Measurements from ENCODE around the gene RAB11A.

Gene RAB11A

GRCh38 chr15:65869126-65869953 is at the start of gene RAB11A:
RAB11A (plus strand) TSS chr15:65869491; CDS start chr15:65869586, 95 bp downstream.
- DNase-seq: peak; percentile 57

- no peak for DNase-seq
These were observed 49.7 kb upstream of the RAB11A start for GRCh38 chr15:65819563-65819960.

- DNase-seq: no peak
These were observed 48.2 kb upstream of the RAB11A start for GRCh38 chr15:65821070-65821469.

GRCh38 chr15:65822316-65822715 is 47.0 kb upstream of the RAB11A start:
- DNase-seq: no peak

- DNase-seq: no peak
These were observed 45.1 kb upstream of the RAB11A start for GRCh38 chr15:65824031-65824743.

GRCh38 chr15:65824941-65825544 is 44.2 kb upstream of the RAB11A start:
- DNase-seq: no peak

- no peak for DNase-seq
These were observed 42.2 kb upstream of the RAB11A start for GRCh38 chr15:65827065-65827464.

- no peak for DNase-seq
These were observed 40.7 kb upstream of the RAB11A start for GRCh38 chr15:65828585-65828984.

GRCh38 chr15:65829130-65829764 is 40.0 kb upstream of the RAB11A start:
- DNase-seq: no peak

GRCh38 chr15:65832549-65833364 is 36.5 kb upstream of the RAB11A start:
- peak; percentile 92 for DNase-seq

GRCh38 chr15:65833501-65834205 is 35.6 kb upstream of the RAB11A start:
- DNase-seq: peak; percentile 17

GRCh38 chr15:65834603-65835282 is 34.5 kb upstream of the RAB11A start:
- DNase-seq: no peak

- DNase-seq: no peak
These were observed 33.8 kb upstream of the RAB11A start for GRCh38 chr15:65835447-65835846.

GRCh38 chr15:65836665-65837064 is 32.6 kb upstream of the RAB11A start:
- no peak for DNase-seq

GRCh38 chr15:65837301-65838294 is 31.7 kb upstream of the RAB11A start:
- no peak for DNase-seq

- DNase-seq: no peak
These were observed 29.9 kb upstream of the RAB11A start for GRCh38 chr15:65839354-65839901.

- no peak for DNase-seq
These were observed 29.3 kb upstream of the RAB11A start for GRCh38 chr15:65839985-65840384.

- no peak for DNase-seq
These were observed 28.0 kb upstream of the RAB11A start for GRCh38 chr15:65841121-65841930.

Measured in NCI-H2029 treated with DMSO at 0.1 percent for 48 hours (cell line).